ENCODE results near the gene OR51B5.
"Not testable (repeated sequence)": the region's sequence is repeated elsewhere in the genome, so short reads cannot be mapped to it uniquely, and the experiment has no call there.

Gene OR51B5

GRCh38 chr11:5297721-5298323 lies 45.5 kb downstream of the OR51B5 start:
- no peak overlapping the region for H3K9ac ChIP-seq (ENCODE audit: low read length)
- H3K9me3 ChIP-seq (ENCODE audit: control insufficient read depth, low read length) = no peaks in the 10 kb centered on the region
- H3K27me3 ChIP-seq (replicated peaks; ENCODE audit: control insufficient read depth, insufficient read depth, low read length) = no peaks in the 10 kb centered on the region
- H3K4me1 ChIP-seq (ENCODE audit: control insufficient read depth, insufficient read depth, low read length) = peaks cover 6% of the 10 kb centered on the region
- DNase-seq (ENCODE audit: low read depth) = peak; percentile 18
- H3K36me3 ChIP-seq (ENCODE audit: control insufficient read depth, insufficient read depth, low read length, severe bottlenecking) = no peaks in the 10 kb centered on the region
- no peak overlapping the region for H3K4me3 ChIP-seq (ENCODE audit: low read length)

GRCh38 chr11:5294342-5294995 lies 48.9 kb downstream of the OR51B5 start:
- H3K36me3 ChIP-seq (ENCODE audit: control insufficient read depth, insufficient read depth, low read length, severe bottlenecking); H3K9ac ChIP-seq (ENCODE audit: low read length); H3K4me1 ChIP-seq (ENCODE audit: control insufficient read depth, insufficient read depth, low read length); DNase-seq (ENCODE audit: low read depth); H3K4me3 ChIP-seq (ENCODE audit: low read length); H3K27me3 ChIP-seq (replicated peaks; ENCODE audit: control insufficient read depth, insufficient read depth, low read length); H3K9me3 ChIP-seq (ENCODE audit: control insufficient read depth, low read length): not testable (repeated sequence)

GRCh38 chr11:5293028-5293427 lies 50.3 kb downstream of the OR51B5 start:
- Histone ChIP-seq H3K9ac (ENCODE audit: low read length) (no peak overlapping the region), H3K4me3 (ENCODE audit: low read length) (no peak overlapping the region), H3K9me3 (ENCODE audit: control insufficient read depth, low read length) (no peaks in the 10 kb centered on the region), H3K36me3 (ENCODE audit: control insufficient read depth, insufficient read depth, low read length, severe bottlenecking) (no peaks in the 10 kb centered on the region), H3K4me1 (ENCODE audit: control insufficient read depth, insufficient read depth, low read length) (peaks cover 8% of the 10 kb centered on the region), H3K27me3 (replicated peaks; ENCODE audit: control insufficient read depth, insufficient read depth, low read length) (no peaks in the 10 kb centered on the region)
- no peak for DNase-seq (ENCODE audit: low read depth)

All from adipocyte (in vitro differentiated cells).